ENCODE data around the gene SF3A2. TPM values are rescaled to one million over a fixed set of nuclear protein-coding genes. Genes with fewer than 3 reads are reported as not detected.

Gene SF3A2
- total RNA-seq, 1 donor from 2014 or later = 14.4 TPM

DNA sequence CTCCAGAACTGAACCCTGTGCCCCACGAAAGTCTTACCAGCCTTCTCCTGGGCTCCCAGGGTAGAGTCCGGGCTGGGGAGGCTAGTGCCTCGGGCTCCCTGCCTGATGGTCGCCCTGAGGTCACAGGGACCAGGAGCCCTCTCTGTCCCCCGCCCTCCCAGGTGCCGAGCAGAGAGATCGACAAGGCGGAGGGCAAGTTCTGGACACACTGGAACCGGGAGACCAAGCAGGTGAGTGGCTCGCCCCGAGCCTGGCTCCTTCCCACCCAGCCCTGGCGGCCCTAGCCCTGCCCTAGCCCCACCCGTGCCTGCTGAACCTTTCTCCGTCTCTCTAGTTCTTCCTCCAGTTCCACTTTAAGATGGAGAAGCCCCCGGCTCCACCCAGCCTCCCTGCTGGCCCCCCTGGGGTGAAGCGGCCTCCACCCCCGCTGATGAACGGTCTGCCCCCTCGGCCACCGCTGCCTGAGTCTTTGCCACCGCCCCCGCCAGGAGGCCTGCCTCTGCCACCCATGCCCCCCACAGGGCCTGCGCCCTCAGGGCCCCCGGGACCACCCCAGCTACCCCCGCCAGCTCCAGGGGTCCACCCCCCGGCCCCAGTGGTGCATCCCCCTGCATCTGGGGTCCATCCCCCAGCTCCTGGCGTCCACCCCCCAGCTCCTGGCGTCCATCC lies 10.9 kb downstream of the SF3A2 start:
- H3K4me2 ChIP-seq = no peak overlapping the region
- no peak overlapping the region for H3K4me3 ChIP-seq
- TF ChIP-seq EZH2phosphoT487 (IDR thresholded peaks at IDR 0.05) (no peak), EZH2 (IDR thresholded peaks at IDR 0.05) (no peak)
- TF ChIP-seq, protein P1, sequence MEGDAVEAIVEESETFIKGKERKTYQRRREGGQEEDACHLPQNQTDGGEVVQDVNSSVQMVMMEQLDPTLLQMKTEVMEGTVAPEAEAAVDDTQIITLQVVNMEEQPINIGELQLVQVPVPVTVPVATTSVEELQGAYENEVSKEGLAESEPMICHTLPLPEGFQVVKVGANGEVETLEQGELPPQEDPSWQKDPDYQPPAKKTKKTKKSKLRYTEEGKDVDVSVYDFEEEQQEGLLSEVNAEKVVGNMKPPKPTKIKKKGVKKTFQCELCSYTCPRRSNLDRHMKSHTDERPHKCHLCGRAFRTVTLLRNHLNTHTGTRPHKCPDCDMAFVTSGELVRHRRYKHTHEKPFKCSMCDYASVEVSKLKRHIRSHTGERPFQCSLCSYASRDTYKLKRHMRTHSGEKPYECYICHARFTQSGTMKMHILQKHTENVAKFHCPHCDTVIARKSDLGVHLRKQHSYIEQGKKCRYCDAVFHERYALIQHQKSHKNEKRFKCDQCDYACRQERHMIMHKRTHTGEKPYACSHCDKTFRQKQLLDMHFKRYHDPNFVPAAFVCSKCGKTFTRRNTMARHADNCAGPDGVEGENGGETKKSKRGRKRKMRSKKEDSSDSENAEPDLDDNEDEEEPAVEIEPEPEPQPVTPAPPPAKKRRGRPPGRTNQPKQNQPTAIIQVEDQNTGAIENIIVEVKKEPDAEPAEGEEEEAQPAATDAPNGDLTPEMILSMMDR (IDR thresholded peaks at IDR 0.05) = no peak
- H3K4me1 ChIP-seq = no peaks in the 10 kb centered on the region
- no peak overlapping the region for H2AFZ ChIP-seq (replicated peaks)
- no peak for DNase-seq (ENCODE audit: low spot score)
- Mint-ChIP-seq H3K9me3 (no peaks in the 10 kb centered on the region), H3K4me3 (no peak overlapping the region), H3K27me3 (ENCODE audit: insufficient read depth, low read depth) (peaks cover 5% of the 10 kb centered on the region), H3K4me1 (peaks cover 2% of the 10 kb centered on the region), H3K36me3 (no peaks in the 10 kb centered on the region), H3K27ac (no peak overlapping the region)
- H3K9ac ChIP-seq = no peak overlapping the region
- H3K27me3 ChIP-seq = peaks cover 2% of the 10 kb centered on the region
- H4K20me1 ChIP-seq (ENCODE audit: low read depth) = peaks cover 58% of the 10 kb centered on the region
- H3K79me2 ChIP-seq (ENCODE audit: low read depth) = peaks cover 18% of the 10 kb centered on the region
- peaks cover 6% of the 10 kb centered on the region for H3F3A ChIP-seq (ENCODE audit: low read depth)
- no peaks in the 10 kb centered on the region for H3K36me3 ChIP-seq
- no peak overlapping the region for H3K27ac ChIP-seq
- H3K9me3 ChIP-seq (ENCODE audit: low read depth) = no peaks in the 10 kb centered on the region

- Histone ChIP-seq H3K9me3 (ENCODE audit: low read depth) (no peaks in the 10 kb centered on the region), H3K27me3 (peaks cover 10% of the 10 kb centered on the region), H3K9ac (no peak overlapping the region), H4K20me1 (ENCODE audit: low read depth) (peaks cover 50% of the 10 kb centered on the region), H3F3A (ENCODE audit: low read depth) (peaks cover 12% of the 10 kb centered on the region), H3K4me3 (no peak overlapping the region), H3K4me1 (peaks cover 6% of the 10 kb centered on the region), H3K79me2 (ENCODE audit: low read depth) (peaks cover 10% of the 10 kb centered on the region), H3K4me2 (no peak overlapping the region), H3K36me3 (no peaks in the 10 kb centered on the region), H3K27ac (no peak overlapping the region), H2AFZ (replicated peaks) (no peak overlapping the region)
- no peak for DNase-seq (ENCODE audit: low spot score)
- Mint-ChIP-seq H3K4me3 (no peak overlapping the region), H3K27me3 (ENCODE audit: insufficient read depth, low read depth) (peaks cover 8% of the 10 kb centered on the region), H3K9me3 (no peaks in the 10 kb centered on the region), H3K27ac (no peak overlapping the region), H3K36me3 (no peaks in the 10 kb centered on the region), H3K4me1 (no peaks in the 10 kb centered on the region)
- no peak for TF ChIP-seq EZH2phosphoT487 (IDR thresholded peaks at IDR 0.05)
- TF ChIP-seq, protein P1 (IDR thresholded peaks at IDR 0.05) = no peak
- TF ChIP-seq EZH2 (IDR thresholded peaks at IDR 0.05) = no peak
Observed at GRCh38 chr19:2248136-2249009, 11.7 kb downstream of the SF3A2 start.

- Histone ChIP-seq H3K4me1 (peaks cover 10% of the 10 kb centered on the region), H3K9ac (no peak within 1 kb of the TSS), H3K79me2 (ENCODE audit: low read depth) (peaks cover 5% of the 10 kb centered on the region), H3F3A (ENCODE audit: low read depth) (peaks cover 21% of the 10 kb centered on the region), H3K36me3 (no peaks in the 10 kb centered on the region), H3K4me2 (no peak within 1 kb of the TSS), H3K9me3 (ENCODE audit: low read depth) (no peaks in the 10 kb centered on the region), H4K20me1 (ENCODE audit: low read depth) (peaks cover 42% of the 10 kb centered on the region), H2AFZ (replicated peaks) (no peak within 1 kb of the TSS), H3K27ac (peak within 1 kb of the TSS; percentile 29), H3K4me3 (no peak within 1 kb of the TSS), H3K27me3 (peaks cover 19% of the 10 kb centered on the region)
- Mint-ChIP-seq H3K4me3 (no peak within 1 kb of the TSS), H3K27ac (no peak within 1 kb of the TSS), H3K9me3 (no peaks in the 10 kb centered on the region), H3K4me1 (peaks cover 4% of the 10 kb centered on the region), H3K27me3 (ENCODE audit: insufficient read depth, low read depth) (peaks cover 12% of the 10 kb centered on the region), H3K36me3 (no peaks in the 10 kb centered on the region)
- no peak for TF ChIP-seq EZH2phosphoT487 (IDR thresholded peaks at IDR 0.05)
- TF ChIP-seq EZH2 (IDR thresholded peaks at IDR 0.05) = no peak
- TF ChIP-seq, protein P1 (IDR thresholded peaks at IDR 0.05) = no peak
- DNase-seq (ENCODE audit: low spot score) = no peak
Observed at GRCh38 chr19:2249010-2249866, 12.6 kb downstream of the SF3A2 start, which contains the start of gene AMH. Gene AMH, plus strand, starts transcription at chr19:2249323. Its CDS starts 10 bp downstream, at chr19:2249333.
